Liver (tissue), 9 donors: ENCODE data around the gene CHCT1. TPM values are rescaled to one million over a fixed set of nuclear protein-coding genes. Genes with fewer than 3 reads are reported as not detected.

Experiments
- DNase-seq: peaks from one replicate; pipeline ENCODE4 v3.0.0-alpha.2; 2017; ENCODE audit warnings: low spot score
- H3K27ac ChIP-seq, 2 donors: one replicate each; pipeline ENCODE4 v1.7.0; 2013; ENCODE audit warnings: inconsistent platforms in 2 of 2, low read length in 2 of 2, control low read depth in 1 of 2, low read depth in 1 of 2, mild to moderate bottlenecking in 1 of 2
- H3K27me3 ChIP-seq, 4 donors: one replicate each; pipeline versions ENCODE4 v1.6.1 to v1.7.0; 2013; ENCODE audit warnings: low read length in 3 of 4, inconsistent platforms in 1 of 4, mild to moderate bottlenecking in 1 of 4, moderate library complexity in 1 of 4; ENCODE audit not compliant: control insufficient read depth in 4 of 4, insufficient read depth in 4 of 4
- H3K36me3 ChIP-seq, 4 donors: one replicate each; pipeline versions ENCODE4 v1.6.1 to v1.7.0; 2013; ENCODE audit warnings: low read length in 3 of 4, mild to moderate bottlenecking in 3 of 4, low read depth in 1 of 4, moderate library complexity in 1 of 4; ENCODE audit not compliant: control insufficient read depth in 4 of 4, insufficient read depth in 3 of 4
- H3K4me1 ChIP-seq, 4 donors: one replicate each; pipeline versions ENCODE4 v1.6.1 to v1.7.0; 2013; ENCODE audit warnings: low read length in 3 of 4, mild to moderate bottlenecking in 3 of 4, moderate library complexity in 1 of 4; ENCODE audit not compliant: control insufficient read depth in 4 of 4, insufficient read depth in 4 of 4
- H3K4me3 ChIP-seq, 3 donors: one replicate each; pipeline versions ENCODE4 v1.6.1 to v1.7.0; 2013; ENCODE audit warnings: low read length in 3 of 3, control low read depth in 1 of 3, low read depth in 1 of 3, mild to moderate bottlenecking in 1 of 3
- H3K9ac ChIP-seq, 2 donors: one replicate each; pipeline ENCODE4 v1.7.0; 2013; ENCODE audit warnings: low read length in 2 of 2, mild to moderate bottlenecking in 2 of 2, moderate library complexity in 2 of 2, control low read depth in 1 of 2, low read depth in 1 of 2
- H3K9me3 ChIP-seq, 4 donors: one replicate each; pipeline versions ENCODE4 v1.6.1 to v1.7.0; 2013; ENCODE audit warnings: low read length in 3 of 4; ENCODE audit not compliant: control insufficient read depth in 4 of 4
- FOXA1 ChIP-seq: IDR thresholded peaks from 2 replicates; pipeline ENCODE4 v1.6.1; 2016; ENCODE audit warnings: antibody characterized with exemption
- FOXA2 ChIP-seq: IDR thresholded peaks from 2 replicates; pipeline ENCODE4 v1.6.1; 2016; ENCODE audit warnings: antibody characterized with exemption
- GABPA ChIP-seq, 2 donors: IDR thresholded peaks in 1 of 2; conservative IDR thresholded peaks in 1 of 2; 2 replicates each; pipeline ENCODE4 v1.6.1; 2016; ENCODE audit warnings: antibody characterized with exemption in 2 of 2, mild to moderate bottlenecking in 1 of 2, moderate library complexity in 1 of 2
- HNF4A ChIP-seq, 2 donors: conservative IDR thresholded peaks; 2 replicates each; pipeline ENCODE4 v1.6.1; 2016; ENCODE audit warnings: antibody characterized with exemption in 2 of 2, mild to moderate bottlenecking in 2 of 2
- HNF4G ChIP-seq: IDR thresholded peaks from 2 replicates; pipeline ENCODE4 v1.6.1; 2016; ENCODE audit warnings: antibody characterized with exemption
- JUND ChIP-seq, 2 donors: IDR thresholded peaks; 2 replicates each; pipeline ENCODE4 v1.6.1; 2016; ENCODE audit warnings: antibody characterized with exemption in 2 of 2
- NR2F2 ChIP-seq: IDR thresholded peaks from 2 replicates; pipeline ENCODE4 v1.6.1; 2016; ENCODE audit warnings: antibody characterized with exemption
- RAD21 ChIP-seq, 2 donors: IDR thresholded peaks; 2 replicates each; pipeline ENCODE4 v1.6.1; 2016; ENCODE audit warnings: antibody characterized with exemption in 2 of 2, mild to moderate bottlenecking in 2 of 2
- RXRA ChIP-seq, 2 donors: IDR thresholded peaks; 2 replicates each; pipeline ENCODE4 v1.6.1; 2017 to 2018; ENCODE audit warnings: antibody characterized with exemption in 2 of 2, mild to moderate bottlenecking in 1 of 2
- SP1 ChIP-seq: IDR thresholded peaks from 2 replicates; pipeline ENCODE4 v1.6.1; 2018; ENCODE audit warnings: antibody characterized with exemption, mild to moderate bottlenecking
- TAF1 ChIP-seq: conservative IDR thresholded peaks from 2 replicates; pipeline ENCODE4 v1.6.1; 2016; ENCODE audit warnings: antibody characterized with exemption, mild to moderate bottlenecking
- YY1 ChIP-seq: IDR thresholded peaks from 2 replicates; pipeline ENCODE4 v1.6.1; 2016; ENCODE audit warnings: antibody characterized with exemption, mild to moderate bottlenecking
- polyA plus RNA-seq, 2 donors: library from polyadenylated mRNA; stranded (reverse) in 1 of 2; unstranded in 1 of 2; fragments of 200-250 nt in 1 of 2; fragments of >200 nt in 1 of 2; fragmentation: Nextera tagmentation in 1 of 2; extraction: Ambion mirVana in 1 of 2; gene quantifications; one replicate each; pipeline versions ENCODE4 v1.2.1 to v1.2.3, GENCODE V29; 2013 to 2015
- total RNA-seq, 2 donors: library from RNA; depleted of rRNA; stranded (reverse); fragments of >200 nt; gene quantifications; one replicate each; pipeline ENCODE4 v1.2.3, GENCODE V29; 2014
- TF ChIP-seq, protein P1 (sequence below): IDR thresholded peaks from 2 replicates; pipeline ENCODE4 v1.6.1; 2016; ENCODE audit warnings: antibody characterized with exemption
- TF ChIP-seq, protein P2 (sequence below): IDR thresholded peaks from 2 replicates; pipeline ENCODE4 v1.6.1; 2016; ENCODE audit warnings: antibody characterized with exemption, mild to moderate bottlenecking
- TF ChIP-seq, protein P3 (sequence below): IDR thresholded peaks from 2 replicates; pipeline ENCODE4 v1.6.1; 2016; ENCODE audit warnings: antibody characterized with exemption
- TF ChIP-seq, protein P4 (sequence below): IDR thresholded peaks from 2 replicates; pipeline ENCODE4 v1.6.1; 2016; ENCODE audit warnings: antibody characterized with exemption
- TF ChIP-seq, protein P5 (sequence below): fragments of 150-350 bp; IDR thresholded peaks from 2 replicates; pipeline ENCODE4 v1.5.1; 2017; ENCODE audit warnings: improper control_type of control experiment, low read depth, low read length; ENCODE audit not compliant: missing input control
- donor health status: healthy.
- donor health status: healthy.
- donor health status: healthy.
- donor health status: healthy.
- donor health status: healthy.

The CHCT1 gene
- total and polyA plus RNA-seq, 4 donors, result not detected

DNA sequence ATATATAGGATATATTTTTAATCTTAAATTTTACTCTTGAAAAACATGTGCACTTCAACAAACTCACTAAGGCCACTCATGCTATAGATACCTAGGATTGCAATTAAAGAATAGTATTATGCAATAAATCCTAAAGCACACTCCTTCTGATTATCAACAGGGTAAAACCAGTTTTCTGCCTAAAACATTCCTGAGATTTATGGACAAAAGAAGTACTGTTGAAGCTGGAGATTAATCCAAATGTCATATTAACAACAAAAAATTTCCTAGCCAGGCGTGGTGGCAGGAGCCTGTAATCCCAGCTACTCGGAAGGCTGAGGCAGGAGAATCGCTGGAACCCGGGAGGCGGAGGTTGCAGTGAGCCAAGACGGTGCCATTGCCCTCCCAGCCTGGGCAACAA is 21.4 kb downstream of the CHCT1 start (continued):
- TF ChIP-seq TAF1, result no peak
- no peak for TF ChIP-seq HNF4A (conservative IDR thresholded peaks at IDR 0.05)

DNA sequence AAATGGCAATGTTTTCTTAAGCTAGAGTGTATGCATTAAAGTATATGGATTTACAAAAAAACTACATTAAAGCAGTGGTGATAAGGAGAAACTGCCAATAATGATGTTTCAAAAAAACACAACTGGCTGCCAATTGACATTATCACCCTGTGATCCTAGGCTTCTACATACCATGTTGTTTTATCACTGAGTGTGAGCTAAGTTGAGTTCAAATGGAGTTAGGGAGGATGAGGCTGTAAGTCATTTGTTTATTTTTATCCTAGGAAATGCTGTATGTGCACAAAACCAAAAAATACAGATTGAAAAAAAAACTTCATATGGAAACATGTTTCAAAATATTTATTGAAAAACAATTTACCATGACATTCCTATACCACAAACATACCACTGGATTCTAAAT is 22.9 kb downstream of the CHCT1 start:
- no peaks in the 10 kb centered on the region for H3K27me3 ChIP-seq
- no peak for DNase-seq
- H3K4me3 ChIP-seq, result no peak overlapping the region
- H3K9ac ChIP-seq, result no peak overlapping the region
- no peak for TF ChIP-seq JUND (IDR thresholded peaks at IDR 0.05)
- no peak for TF ChIP-seq NR2F2
- TF ChIP-seq, protein P1, sequence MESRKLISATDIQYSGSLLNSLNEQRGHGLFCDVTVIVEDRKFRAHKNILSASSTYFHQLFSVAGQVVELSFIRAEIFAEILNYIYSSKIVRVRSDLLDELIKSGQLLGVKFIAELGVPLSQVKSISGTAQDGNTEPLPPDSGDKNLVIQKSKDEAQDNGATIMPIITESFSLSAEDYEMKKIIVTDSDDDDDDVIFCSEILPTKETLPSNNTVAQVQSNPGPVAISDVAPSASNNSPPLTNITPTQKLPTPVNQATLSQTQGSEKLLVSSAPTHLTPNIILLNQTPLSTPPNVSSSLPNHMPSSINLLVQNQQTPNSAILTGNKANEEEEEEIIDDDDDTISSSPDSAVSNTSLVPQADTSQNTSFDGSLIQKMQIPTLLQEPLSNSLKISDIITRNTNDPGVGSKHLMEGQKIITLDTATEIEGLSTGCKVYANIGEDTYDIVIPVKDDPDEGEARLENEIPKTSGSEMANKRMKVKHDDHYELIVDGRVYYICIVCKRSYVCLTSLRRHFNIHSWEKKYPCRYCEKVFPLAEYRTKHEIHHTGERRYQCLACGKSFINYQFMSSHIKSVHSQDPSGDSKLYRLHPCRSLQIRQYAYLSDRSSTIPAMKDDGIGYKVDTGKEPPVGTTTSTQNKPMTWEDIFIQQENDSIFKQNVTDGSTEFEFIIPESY, result no peak
- TF ChIP-seq TAF1, result no peak
- TF ChIP-seq RAD21 (IDR thresholded peaks at IDR 0.05), result no peak
- TF ChIP-seq, protein P2, sequence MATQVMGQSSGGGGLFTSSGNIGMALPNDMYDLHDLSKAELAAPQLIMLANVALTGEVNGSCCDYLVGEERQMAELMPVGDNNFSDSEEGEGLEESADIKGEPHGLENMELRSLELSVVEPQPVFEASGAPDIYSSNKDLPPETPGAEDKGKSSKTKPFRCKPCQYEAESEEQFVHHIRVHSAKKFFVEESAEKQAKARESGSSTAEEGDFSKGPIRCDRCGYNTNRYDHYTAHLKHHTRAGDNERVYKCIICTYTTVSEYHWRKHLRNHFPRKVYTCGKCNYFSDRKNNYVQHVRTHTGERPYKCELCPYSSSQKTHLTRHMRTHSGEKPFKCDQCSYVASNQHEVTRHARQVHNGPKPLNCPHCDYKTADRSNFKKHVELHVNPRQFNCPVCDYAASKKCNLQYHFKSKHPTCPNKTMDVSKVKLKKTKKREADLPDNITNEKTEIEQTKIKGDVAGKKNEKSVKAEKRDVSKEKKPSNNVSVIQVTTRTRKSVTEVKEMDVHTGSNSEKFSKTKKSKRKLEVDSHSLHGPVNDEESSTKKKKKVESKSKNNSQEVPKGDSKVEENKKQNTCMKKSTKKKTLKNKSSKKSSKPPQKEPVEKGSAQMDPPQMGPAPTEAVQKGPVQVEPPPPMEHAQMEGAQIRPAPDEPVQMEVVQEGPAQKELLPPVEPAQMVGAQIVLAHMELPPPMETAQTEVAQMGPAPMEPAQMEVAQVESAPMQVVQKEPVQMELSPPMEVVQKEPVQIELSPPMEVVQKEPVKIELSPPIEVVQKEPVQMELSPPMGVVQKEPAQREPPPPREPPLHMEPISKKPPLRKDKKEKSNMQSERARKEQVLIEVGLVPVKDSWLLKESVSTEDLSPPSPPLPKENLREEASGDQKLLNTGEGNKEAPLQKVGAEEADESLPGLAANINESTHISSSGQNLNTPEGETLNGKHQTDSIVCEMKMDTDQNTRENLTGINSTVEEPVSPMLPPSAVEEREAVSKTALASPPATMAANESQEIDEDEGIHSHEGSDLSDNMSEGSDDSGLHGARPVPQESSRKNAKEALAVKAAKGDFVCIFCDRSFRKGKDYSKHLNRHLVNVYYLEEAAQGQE, result no peak
- TF ChIP-seq FOXA1, result no peak
- TF ChIP-seq, protein P3, sequence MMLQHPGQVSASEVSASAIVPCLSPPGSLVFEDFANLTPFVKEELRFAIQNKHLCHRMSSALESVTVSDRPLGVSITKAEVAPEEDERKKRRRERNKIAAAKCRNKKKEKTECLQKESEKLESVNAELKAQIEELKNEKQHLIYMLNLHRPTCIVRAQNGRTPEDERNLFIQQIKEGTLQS, result no peak
- no peak for TF ChIP-seq SP1
- no peak for TF ChIP-seq YY1
- TF ChIP-seq, protein P4, sequence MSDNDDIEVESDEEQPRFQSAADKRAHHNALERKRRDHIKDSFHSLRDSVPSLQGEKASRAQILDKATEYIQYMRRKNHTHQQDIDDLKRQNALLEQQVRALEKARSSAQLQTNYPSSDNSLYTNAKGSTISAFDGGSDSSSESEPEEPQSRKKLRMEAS, result no peak
- TF ChIP-seq HNF4G, result no peak
- TF ChIP-seq HNF4A (conservative IDR thresholded peaks at IDR 0.05), result no peak
- TF ChIP-seq RXRA (IDR thresholded peaks at IDR 0.05), result no peak
- TF ChIP-seq FOXA2, result no peak
- no peak for TF ChIP-seq GABPA (IDR thresholded peaks at IDR 0.05 in 1 of 2, conservative IDR thresholded peaks at IDR 0.05 in 1 of 2)
- TF ChIP-seq, protein P5, sequence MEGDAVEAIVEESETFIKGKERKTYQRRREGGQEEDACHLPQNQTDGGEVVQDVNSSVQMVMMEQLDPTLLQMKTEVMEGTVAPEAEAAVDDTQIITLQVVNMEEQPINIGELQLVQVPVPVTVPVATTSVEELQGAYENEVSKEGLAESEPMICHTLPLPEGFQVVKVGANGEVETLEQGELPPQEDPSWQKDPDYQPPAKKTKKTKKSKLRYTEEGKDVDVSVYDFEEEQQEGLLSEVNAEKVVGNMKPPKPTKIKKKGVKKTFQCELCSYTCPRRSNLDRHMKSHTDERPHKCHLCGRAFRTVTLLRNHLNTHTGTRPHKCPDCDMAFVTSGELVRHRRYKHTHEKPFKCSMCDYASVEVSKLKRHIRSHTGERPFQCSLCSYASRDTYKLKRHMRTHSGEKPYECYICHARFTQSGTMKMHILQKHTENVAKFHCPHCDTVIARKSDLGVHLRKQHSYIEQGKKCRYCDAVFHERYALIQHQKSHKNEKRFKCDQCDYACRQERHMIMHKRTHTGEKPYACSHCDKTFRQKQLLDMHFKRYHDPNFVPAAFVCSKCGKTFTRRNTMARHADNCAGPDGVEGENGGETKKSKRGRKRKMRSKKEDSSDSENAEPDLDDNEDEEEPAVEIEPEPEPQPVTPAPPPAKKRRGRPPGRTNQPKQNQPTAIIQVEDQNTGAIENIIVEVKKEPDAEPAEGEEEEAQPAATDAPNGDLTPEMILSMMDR, result no peak
- no peaks in the 10 kb centered on the region for H3K9me3 ChIP-seq
- peaks cover 7 to 22% (median 14%) of the 10 kb centered on the region in 4 donors for H3K36me3 ChIP-seq
- H3K27ac ChIP-seq, result no peak overlapping the region
- no peaks in the 10 kb centered on the region for H3K4me1 ChIP-seq
